ENCODE measurements around the gene HNRNPUL2. TPM values are rescaled to one million over a fixed set of nuclear protein-coding genes. Genes with fewer than 3 reads are reported as not detected.

The HNRNPUL2 gene
- total and polyA plus RNA-seq, 2 of the 8 experiments (the other 6 are each of a cell fraction or from before 2014, with no cell fraction given) = 14.9 to 46.4 TPM

DNA sequence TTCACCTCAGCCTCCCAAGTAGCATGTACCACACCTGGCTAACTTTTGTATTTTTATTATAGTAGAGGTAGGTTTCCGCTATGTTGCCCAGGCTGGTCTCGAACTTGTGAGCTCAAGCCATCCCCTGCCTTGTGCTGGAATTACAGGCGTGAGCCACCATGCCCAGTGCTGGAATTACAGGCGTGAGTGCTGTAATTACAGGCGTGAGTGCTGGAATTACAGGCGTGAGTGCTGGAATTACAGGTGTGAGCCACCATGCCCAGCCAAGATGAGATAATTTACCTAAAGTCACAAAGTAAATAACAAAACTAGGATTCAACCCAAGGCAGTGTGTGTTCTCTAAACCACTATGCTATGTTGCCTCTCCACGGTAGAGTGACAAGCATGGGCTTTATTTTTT lies 44.7 kb downstream of the HNRNPUL2 start:
- Histone ChIP-seq H3K18ac (ENCODE audit: extremely low read depth, low read length) (no peak overlapping the region), H2BK15ac (ENCODE audit: low read length) (no peak overlapping the region), H3K4me3 (ENCODE audit: extremely low read depth in 1 of 4, insufficient read depth in 2 of 4, low read depth in 3 of 4, low read length in 4 of 4) (no peak overlapping the region), H4K91ac (replicated peaks; ENCODE audit: insufficient read length, low read length) (no peak overlapping the region), H4K20me1 (replicated peaks in 1 of 2; ENCODE audit: control insufficient read depth in 1 of 2, insufficient read depth in 2 of 2, low read length in 2 of 2) (peaks cover 0 to 1% of the 10 kb centered on the region in 2 experiments), H3K36me3 (ENCODE audit: control insufficient read depth in 2 of 4, insufficient read depth in 4 of 4, low read length in 3 of 4) (peaks cover 0 to 3% (median under 1%) of the 10 kb centered on the region in 4 experiments; a peak in 2 of 8 replicates), H3K27me3 (replicated peaks in 1 of 4; ENCODE audit: control insufficient read depth in 3 of 4, extremely low read depth in 1 of 4, insufficient read depth in 3 of 4, low read length in 3 of 4) (no peaks in the 10 kb centered on the region), H3K79me2 (ENCODE audit: control insufficient read depth in 1 of 2, insufficient read depth in 2 of 2, low read length in 2 of 2) (peaks cover 0 to 12% of the 10 kb centered on the region in 2 experiments; a peak in 2 of 4 replicates), H2AK5ac (ENCODE audit: low read depth, low read length) (no peak overlapping the region), H3K4me1 (replicated peaks in 1 of 4; ENCODE audit: control insufficient read depth in 3 of 4, insufficient read depth in 4 of 4, low read length in 3 of 4) (peaks cover 0 to 8% (median 4%) of the 10 kb centered on the region in 4 experiments; a peak in 3 of 7 replicates), H2AFZ (ENCODE audit: low read length) (no peak overlapping the region), H3K79me1 (ENCODE audit: low read depth, low read length) (peaks cover 2% of the 10 kb centered on the region; the same call in 1 of the 2 replicates), H3K9ac (replicated peaks in 1 of 4; ENCODE audit: extremely low read depth in 1 of 4, low read depth in 3 of 4, low read length in 3 of 4) (no peak overlapping the region), H2BK5ac (ENCODE audit: low read depth, low read length) (no peak overlapping the region), H3K4ac (replicated peaks; ENCODE audit: insufficient read length, low read depth, low read length) (no peak overlapping the region), H2BK12ac (ENCODE audit: low read depth, low read length) (no peak overlapping the region), H3K27ac (ENCODE audit: low read depth, low read length) (no peak overlapping the region), H4K5ac (ENCODE audit: insufficient read length, low read depth, low read length) (no peak overlapping the region), H3K4me2 (ENCODE audit: insufficient read depth in 1 of 2, low read depth in 2 of 2, low read length in 2 of 2) (no peak overlapping the region), H2BK120ac (replicated peaks; ENCODE audit: low read depth, low read length) (no peak overlapping the region), H2BK20ac (ENCODE audit: low read length) (no peak overlapping the region), H3K23me2 (ENCODE audit: low read depth, low read length) (peaks cover 3% of the 10 kb centered on the region; the same call in 1 of the 2 replicates), H4K8ac (ENCODE audit: extremely low read depth, insufficient read depth, low read length) (no peak overlapping the region), H3K9me3 (ENCODE audit: insufficient read depth in 2 of 2, low read depth in 1 of 2, low read length in 1 of 2) (no peaks in the 10 kb centered on the region), H3K56ac (replicated peaks; ENCODE audit: insufficient read length, low read depth, low read length) (no peak overlapping the region), H3K14ac (ENCODE audit: insufficient read length) (no peak overlapping the region), H3K23ac (ENCODE audit: insufficient read length) (no peak overlapping the region)
- 86% methylated on average over 7 of the region's 7 CpGs; no CpG with 5 or more reads in 1 of the 2 experiments for WGBS, 2 experiments (ENCODE audit: extremely low coverage in 1 of 2, insufficient coverage in 1 of 2, insufficient read length in 1 of 2, insufficient replicate concordance in 2 of 2, low coverage in 1 of 2, low lambda C conversion rate in 2 of 2, missing lambda C conversion rate in 1 of 2)
- TF ChIP-seq BRCA1 (IDR thresholded peaks at IDR 0.05; ENCODE audit: low read depth, low read length) (no peak), POLR2AphosphoS5 (IDR thresholded peaks at IDR 0.05; ENCODE audit: low read depth, low read length) (no peak), PHF8 (conservative IDR thresholded peaks at IDR 0.05; ENCODE audit: low read depth, low read length) (no peak), SP4 (IDR thresholded peaks at IDR 0.05; ENCODE audit: low read length) (no peak), YY1 (IDR thresholded peaks at IDR 0.05; ENCODE audit: low read depth, low read length) (no peak)
- DNase-seq (ENCODE audit: low read depth in 1 of 2, low spot score in 2 of 2) (no peak), FAIRE-seq (no peak)
- CTCF ChIA-PET (ENCODE audit: partially characterized antibody) = interaction anchor here (1.6 to 8.2 kb wide), 3 partner anchors 11 to 91 kb away, joined by 6 to 114 read pairs (median 21); partner anchors contain the start of genes BSCL2, GNG3, LRRN4CL and TUT1
- POLR2A ChIA-PET (ENCODE audit: partially characterized antibody) = interaction anchor here (50.4 to 61.4 kb wide), 2 partner anchors 9 to 22 kb away, joined by 2041 read pairs; partner anchors contain the start of genes BSCL2, C11orf98, CSKMT and GANAB
